ENCODE data around the gene PBX3.

The PBX3 gene

DNA sequence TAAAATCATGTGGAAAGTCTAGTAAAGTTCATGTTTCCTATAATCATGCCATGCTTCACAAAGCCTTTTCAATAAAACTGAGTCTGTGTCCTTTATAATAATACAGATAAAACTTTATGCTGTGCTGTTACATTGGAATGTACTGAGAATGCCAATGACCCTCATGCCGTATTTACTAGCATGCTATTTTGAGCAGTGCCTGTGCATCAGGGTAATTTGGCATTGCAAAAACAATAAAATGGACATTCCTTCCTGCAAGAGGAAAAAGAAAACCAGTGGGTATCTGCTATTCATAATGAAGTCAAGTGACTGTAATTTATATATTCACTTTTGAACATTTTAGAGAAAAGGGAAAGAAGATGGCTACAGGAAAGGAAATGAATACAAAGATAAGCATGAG lies 159.0 kb downstream of the PBX3 start:
- DNase-seq (ENCODE audit: low read depth in 2 of 2): no peak

DNA sequence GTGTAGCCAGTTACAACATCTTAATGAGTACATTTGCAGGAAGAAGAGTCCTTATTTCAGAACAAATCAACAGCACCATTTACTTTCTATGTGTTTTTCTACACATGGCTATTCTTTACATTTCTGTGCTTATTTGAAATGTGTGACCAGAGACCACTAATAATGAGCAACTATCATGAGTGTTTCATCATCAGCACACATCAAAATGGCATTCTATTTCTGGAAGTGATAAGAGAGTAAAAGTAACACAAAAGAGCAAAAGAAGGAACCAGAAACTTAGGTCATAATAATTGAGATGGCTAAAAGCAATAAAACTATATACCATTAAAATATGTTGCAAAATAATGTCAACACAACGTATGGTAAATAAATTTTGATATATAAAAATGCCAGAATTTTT lies 159.7 kb downstream of the PBX3 start:
- no peak for DNase-seq (ENCODE audit: low read depth in 2 of 2)

DNA sequence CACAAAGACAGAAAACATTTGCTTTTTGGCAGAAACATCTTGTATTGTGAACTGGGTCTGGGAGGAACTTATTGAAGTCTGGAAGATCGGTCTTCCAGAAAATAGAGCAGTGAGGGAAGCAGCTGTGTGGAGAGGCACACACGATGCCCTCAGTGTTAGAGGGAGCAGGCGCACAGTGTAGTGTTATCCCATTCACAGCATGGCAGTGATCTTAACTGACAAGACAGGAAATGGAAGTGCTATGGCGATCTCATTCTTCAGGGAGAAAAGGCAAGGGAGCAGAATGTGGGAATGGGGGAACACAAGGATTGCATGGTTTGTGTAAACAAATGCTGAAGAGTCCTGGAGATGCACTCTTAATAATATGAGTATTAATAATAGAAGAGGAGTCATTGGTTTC lies 161.0 kb downstream of the PBX3 start:
- no peak for DNase-seq (ENCODE audit: low read depth in 2 of 2)

DNA sequence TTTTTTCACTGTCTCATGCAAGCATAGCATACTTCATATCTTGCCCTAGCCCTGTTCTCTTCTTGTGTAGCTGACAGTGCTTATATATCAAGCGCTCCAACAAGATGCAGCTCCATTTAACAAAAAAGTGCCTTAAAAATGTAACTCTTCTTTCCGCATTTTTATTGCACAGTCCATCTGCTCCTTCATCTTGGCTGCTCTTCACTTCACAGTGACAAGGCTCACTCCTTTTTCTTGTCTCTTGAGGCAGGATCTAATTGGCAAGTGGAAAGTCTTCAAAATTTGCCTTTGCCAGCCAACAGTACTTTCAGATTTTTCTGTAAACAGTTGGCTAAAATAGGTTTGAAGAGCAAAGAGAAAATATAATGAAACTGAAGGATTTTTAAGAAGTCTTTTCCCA lies 161.8 kb downstream of the PBX3 start:
- no peak for DNase-seq (ENCODE audit: low read depth in 2 of 2)

DNA sequence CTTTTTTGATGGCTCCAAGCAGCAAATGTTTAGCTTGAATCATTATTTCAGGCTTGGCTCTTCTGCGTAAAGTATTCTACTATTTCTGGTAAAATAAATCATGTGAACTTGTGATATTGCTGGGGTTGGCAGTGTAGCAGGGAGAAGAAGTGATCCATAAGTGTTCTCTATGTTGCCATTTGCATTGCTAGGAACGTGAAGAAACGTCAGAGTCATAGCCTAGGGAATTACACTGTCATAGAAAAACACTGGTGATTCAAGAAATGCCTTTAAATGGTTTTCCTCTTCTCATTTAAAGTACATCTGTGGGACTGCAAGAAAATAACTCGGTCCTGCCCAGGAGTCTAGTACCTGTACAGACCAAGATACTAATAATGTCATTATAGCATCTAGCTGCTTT lies 162.3 kb downstream of the PBX3 start:
- no peak for DNase-seq (ENCODE audit: low read depth in 2 of 2)

DNA sequence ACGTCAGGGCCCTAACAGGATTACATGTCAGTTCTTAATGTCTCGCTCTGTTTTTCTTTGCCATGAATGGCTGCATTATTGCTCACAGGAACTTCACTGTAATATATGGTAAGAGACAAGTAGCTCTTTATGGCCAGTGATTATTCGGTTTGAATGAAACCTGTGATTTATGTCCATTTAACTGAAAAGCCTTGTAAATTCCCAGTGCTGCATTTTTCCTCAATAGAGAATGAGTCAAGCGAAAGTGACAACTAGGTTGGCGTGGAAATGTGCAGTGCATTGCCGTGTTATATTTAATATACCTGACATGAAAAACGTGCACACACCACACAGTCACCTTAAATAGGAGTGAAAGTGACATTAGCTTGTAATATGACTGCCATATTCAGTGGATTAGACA lies 163.1 kb downstream of the PBX3 start:
- no peak for DNase-seq (ENCODE audit: low read depth in 2 of 2)

DNA sequence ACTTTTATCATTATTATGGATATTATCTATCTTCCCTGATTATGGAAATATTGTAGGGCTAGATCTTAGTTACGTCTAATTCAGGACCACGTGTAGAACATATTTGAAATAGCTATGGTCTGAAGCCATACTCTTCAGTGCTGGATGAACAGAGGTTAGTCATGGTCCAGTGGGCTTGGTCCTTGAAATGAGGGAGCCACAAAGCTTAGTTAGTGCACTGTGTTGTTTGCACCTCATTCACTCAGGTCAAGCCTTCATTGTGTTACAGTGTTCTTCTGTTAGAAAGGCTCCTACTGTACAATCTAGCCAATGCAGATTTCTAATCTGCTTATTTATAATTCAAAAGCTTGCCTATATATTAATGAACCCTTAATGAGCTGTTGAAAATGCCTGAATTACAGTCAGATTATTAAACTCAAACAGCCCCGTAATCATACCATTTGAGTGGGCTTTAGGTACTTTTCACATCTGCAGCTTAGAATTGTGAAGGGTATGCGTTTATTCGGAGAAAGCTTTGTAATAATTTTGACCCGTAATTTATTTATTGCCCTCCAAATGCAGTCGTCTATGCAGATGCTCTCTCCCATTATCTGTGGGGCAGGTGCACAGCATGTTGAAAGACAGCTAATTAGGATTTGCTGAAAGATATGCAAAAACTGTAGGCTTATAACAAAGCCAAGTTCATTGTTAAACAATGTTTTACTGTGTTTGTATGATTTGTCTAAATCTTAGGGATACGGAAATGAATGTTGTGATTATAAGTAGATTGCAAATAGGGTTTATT lies 164.9 kb downstream of the PBX3 start:
- no peak for DNase-seq (ENCODE audit: low read depth in 2 of 2)

DNA sequence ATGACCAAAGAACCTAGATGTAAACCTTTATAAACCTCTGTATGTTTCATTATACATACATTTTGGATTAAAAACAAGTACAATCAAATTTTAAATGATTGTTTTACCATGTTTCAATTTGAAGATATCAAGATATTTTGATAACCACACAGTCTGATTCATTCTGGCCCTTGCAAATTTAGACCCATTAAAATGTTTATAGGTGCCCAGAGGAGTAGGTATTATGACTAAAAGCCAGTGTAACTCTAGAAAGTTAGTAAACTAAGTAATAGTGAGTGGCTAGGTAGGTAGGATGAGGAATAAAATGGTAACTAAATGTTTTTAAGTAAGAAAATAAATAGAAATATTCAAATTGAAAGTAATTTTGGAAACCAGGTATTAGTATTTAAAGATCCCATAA lies 165.5 kb downstream of the PBX3 start:
- no peak for DNase-seq (ENCODE audit: low read depth in 2 of 2)

DNA sequence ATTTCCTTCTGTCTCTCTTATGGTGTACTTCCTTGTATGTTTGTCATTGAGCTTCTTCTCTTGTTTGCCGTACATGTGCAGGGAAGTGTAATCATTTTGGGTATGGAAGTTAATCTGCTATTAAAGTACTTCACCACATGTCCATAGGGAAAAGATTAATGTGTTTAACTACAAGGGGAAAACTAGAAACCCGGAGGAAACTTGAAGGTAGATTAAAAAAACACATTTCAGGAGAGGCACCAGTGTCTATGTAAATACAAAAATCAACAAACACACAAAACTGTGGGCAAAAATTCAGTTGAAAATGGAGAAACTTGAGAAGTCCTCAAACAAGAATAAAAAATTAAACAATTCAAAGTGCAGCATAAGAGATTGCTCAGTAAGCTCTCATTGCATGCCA lies 166.4 kb downstream of the PBX3 start:
- no peak for DNase-seq (ENCODE audit: low read depth in 2 of 2)

DNA sequence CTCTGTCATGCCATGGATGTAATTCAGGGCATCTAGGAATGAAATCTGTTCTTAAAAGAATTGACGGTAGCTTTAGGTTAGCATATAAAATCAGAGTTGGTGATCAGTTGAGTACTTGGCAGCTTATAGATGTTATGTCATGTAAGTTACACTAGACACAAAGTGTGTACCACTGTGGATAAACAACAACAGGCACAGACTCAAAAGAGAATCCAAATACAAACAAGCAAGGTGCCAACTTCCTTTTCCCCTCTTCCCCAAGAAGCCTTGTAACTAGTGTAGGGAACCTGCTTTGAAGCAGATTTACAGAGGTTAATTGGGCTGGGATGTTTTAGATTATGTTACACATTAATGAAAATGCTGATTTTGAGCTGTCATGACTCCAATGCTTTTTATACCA lies 167.2 kb downstream of the PBX3 start:
- no peak for DNase-seq (ENCODE audit: low read depth in 2 of 2)

DNA sequence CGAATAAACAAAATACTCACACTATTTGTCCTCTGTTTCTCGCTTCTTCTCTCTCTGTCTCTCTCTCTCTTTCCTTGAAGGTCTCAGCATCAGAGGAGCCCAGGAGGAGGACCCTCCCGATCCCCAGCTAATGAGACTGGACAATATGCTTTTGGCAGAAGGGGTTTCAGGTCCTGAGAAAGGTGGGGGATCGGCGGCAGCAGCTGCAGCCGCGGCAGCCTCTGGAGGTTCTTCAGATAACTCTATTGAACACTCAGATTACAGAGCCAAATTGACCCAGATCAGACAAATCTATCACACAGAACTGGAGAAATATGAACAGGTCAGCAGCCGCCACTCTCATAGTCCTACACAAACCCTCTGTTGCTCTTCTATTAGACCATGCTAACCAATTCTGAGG lies 168.4 kb downstream of the PBX3 start:
- DNase-seq (ENCODE audit: low read depth in 2 of 2): no peak

DNA sequence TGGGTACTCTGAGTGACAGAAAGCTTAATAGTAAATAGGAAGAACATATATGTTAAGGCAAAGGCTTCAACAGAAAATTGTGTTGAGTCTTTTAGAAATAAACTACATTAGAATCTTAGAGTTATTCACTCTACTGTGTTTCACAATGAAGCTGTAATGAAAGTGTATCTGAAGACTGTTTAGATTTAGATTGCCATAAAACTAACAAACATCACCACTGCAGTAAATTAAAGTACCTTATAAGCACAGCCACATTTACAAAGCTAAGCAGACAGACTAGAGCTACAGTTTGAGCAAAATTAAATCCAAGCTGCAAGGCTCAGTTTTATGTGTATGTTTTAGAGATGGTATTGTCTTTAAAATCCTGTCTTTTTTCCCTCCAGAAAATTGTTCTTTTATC lies 172.4 kb downstream of the PBX3 start:
- DNase-seq (ENCODE audit: low read depth in 2 of 2): no peak

DNA sequence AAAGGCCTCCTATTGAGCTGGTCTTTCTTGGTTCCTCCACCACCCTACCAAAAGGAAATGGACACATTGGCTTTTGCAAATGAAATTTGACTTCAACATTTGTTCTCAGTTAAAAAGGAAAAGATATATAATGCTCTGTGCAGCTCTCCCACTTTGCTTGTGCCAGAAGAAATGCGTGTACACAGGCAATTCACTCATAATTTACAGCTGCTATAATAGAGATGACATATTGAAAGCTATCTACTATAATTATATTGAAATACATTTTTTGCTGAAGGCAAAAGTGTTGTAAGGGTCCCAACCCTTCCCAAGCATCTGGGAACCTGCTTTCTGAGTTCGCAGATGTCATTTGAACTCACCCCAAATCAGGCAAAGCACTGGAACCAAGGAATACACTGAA lies 173.2 kb downstream of the PBX3 start:
- DNase-seq (ENCODE audit: low read depth in 2 of 2): no peak

DNA sequence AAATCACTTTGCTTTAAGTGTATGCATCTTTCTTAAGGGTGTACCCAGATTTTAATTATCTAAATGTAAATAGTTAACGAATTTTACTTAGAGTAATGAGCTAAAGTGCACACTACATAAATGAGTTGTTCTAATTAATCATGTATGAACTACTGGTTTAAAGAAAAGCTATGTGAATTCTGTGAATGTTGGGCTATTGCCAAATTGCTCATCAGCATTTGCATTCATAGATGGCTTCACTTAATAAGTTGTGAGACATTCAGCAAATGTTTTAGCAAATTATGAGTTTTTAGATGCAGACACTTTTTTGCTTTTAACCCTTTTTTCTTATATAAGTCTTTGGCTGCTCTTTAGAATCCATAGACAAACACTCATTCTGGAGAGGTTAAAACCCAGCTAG lies 175.7 kb downstream of the PBX3 start:
- DNase-seq (ENCODE audit: low read depth in 2 of 2): no peak

DNA sequence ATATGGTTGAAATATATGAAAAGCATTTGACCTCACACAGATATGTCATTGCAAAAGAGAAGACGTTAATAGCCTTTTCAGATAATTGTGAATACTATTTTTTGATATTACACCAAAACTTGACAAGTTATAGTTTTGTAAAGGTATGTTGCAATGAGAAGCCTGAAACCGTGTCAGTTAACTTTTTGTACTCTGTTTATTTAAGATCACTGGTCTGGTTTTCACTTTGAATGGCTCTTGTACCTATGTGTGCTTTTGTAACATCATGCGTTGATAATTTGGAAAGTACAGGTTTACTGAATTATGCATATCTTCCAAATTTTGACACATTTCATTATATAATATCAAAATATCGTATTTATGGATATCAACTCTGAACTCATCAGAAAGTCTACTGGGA lies 177.2 kb downstream of the PBX3 start:
- no peak for DNase-seq (ENCODE audit: low read depth in 2 of 2)

DNA sequence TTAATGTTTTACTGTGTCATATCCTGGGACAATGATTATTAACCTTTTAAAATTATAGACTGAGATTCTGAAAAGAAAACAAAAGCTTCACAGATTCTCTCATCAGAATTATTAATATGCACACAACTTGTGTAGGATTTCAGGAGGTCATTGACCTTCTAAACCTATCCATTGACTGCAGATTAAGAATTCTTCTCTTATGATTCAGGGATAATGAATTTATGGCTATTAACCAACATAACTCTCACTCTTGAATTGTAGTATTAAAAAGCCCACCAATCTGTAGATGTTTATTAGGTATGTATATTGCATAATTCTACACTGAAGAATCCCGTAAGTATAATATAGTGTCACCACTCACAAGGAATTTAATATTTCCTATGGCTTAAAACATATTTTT lies 179.8 kb downstream of the PBX3 start:
- no peak for DNase-seq (ENCODE audit: low read depth in 2 of 2)

DNA sequence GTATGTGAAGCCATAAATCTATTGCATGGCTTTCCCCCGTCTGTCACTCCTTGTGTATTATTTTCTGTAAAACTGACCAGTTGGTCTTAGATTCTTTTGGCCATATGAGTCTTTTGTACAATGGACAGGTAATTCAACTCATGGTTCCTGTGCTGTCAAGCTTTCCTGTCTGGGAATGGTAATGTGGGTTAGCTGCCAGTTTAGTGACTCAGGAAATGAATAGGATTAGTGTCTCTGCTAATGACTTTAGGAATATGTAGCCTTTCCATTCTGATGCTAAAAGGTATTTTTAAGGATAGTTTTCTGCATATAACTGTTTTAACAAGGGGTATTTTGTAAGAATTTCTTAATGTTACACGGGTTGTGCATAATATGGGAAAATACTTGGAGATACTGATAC lies 182.7 kb downstream of the PBX3 start:
- DNase-seq (ENCODE audit: low read depth in 2 of 2): no peak

DNA sequence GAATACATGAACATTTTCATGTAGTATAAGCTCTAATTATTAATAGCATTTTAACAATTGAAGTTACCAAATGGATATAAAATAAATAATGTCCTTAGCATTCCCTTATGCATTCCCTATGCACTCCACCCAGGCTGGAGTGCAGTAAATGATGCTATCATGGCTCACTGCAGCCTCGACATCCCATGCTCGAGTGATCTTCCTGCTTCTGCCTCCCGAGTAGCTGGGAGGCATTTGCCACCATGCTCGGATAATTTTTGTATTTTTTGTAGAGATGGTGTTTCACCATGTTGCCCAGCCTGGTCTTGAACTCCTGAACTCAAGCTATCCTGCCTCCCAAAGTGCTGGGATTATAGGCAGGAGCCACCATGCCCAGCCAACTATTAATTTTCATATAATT lies 184.0 kb downstream of the PBX3 start:
- no peak for DNase-seq (ENCODE audit: low read depth in 2 of 2)

DNA sequence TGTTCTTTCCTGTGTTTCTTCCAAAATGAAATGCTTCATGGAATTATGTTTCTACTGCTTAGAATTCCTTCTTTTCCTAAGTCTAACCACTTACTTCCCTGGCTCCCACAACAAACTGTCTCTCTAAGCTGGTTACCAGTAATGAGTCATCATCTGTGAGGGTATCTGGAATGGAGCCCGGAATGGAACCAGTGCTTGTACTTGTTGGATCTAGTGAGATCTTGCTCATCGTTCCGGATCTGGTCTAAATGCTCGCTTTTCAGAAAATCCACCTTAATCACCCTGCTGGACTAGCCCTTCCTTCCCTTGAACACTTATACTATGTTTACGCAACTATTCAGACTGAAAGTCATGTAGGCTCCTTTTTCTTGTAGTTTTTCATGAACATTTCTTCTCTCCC lies 184.8 kb downstream of the PBX3 start:
- no peak for DNase-seq (ENCODE audit: low read depth in 2 of 2)

DNA sequence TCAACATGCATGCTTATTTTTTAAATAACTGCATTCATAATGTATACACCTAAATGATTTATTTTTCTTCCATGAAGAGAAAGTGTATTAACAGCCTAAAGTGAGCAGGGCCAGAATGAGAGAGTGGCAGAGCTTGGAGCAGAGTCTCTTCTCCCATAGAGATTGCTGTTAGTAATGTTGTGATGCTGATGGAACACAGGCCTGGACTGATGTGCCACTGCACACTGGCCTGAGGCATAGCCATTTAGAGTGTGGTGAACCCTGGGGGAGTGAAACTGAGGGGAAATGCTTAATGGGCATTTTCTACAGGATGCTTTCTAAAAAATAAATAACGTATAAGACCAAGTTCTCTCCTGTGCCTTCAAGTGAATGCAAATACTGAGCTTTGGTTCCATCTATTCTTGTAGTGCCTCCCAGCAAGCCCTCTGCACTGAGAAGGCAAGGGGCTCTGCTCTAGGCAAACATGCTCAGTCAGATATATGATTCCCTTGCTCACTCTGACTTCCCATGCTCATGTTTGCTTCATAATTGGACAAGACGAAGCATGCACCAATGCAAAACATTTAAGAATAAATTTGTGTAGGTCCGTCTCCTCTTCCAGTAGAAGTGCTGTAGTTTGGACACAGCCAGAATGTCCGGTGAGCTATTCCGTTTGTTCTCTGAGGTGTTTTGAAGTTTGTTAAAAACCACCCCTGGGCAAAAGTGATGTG lies 185.7 kb downstream of the PBX3 start:
- DNase-seq (ENCODE audit: low read depth in 2 of 2): no peak

DNA sequence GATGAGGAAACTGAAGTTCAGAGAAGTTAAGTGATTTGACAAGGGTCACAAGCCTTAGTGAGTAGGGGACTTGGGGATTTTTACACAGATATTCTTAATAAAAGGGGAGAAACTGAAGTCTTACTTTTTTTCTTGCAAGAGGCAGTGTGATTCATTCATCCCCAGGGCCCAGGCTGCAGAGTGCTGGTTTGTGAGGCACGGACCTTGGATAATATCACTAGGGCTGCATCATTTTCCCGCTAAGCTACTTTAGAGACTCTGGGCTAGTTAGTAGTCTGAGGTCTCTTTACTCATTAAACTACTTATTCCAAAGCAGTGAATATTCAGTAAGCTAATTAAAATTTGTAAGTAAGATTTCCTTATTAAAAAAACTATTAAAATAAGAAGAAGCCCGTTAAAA lies 195.0 kb downstream of the PBX3 start:
- no peak for DNase-seq (ENCODE audit: low read depth in 2 of 2)

DNA sequence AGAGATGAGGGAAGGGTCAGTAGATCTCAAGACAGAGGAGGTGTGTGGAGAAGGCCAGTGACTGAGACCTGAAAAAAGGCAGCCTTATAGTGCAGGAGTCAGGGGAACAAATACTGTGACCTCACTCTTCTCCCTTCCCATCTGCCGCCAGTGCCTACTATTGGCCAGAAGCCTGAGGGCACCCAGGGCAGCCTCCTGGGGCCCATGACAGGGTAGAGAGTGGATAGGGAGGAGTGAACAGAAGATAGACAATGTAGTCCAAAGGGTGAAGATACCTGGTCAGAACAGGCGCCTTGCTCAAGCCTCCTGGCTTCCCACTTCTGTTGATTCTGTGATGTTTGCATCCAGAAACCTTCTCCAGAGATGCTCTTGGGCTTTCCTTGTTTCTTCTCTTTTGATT lies 196.7 kb downstream of the PBX3 start:
- DNase-seq (ENCODE audit: low read depth in 2 of 2): no peak

DNA sequence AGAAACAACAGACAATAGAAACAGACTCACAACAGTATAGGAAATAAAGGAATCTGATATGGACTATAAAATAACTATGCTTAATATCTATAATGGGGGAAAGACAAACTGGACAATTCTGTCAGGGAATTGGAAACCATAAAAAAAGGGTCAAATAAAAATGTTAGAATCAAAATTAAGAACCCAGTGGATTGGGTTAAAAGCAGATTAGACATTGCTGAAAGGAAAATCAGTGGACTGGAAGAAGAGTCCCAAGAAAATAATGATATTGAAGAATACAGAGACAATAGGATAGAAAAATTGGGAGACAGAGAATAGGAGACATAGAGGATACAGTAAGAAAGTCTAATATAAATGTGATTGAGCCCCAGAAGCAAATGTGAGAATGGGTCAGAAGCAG lies 199.2 kb downstream of the PBX3 start:
- no peak for DNase-seq (ENCODE audit: low read depth in 2 of 2)

Measured in stimulated activated CD8-positive, alpha-beta memory T cell treated with anti-CD3 and anti-CD28 coated beads, Interleukin-2, amount 100 ng/mL, for 48 hours (primary cell).